ENCODE results near the gene TSR3. TPM values are rescaled to one million over a fixed set of nuclear protein-coding genes. Genes with fewer than 3 reads are reported as not detected.

Gene TSR3
- total RNA-seq, 1 experiment from 2014 or later, result 58.8 TPM

DNA sequence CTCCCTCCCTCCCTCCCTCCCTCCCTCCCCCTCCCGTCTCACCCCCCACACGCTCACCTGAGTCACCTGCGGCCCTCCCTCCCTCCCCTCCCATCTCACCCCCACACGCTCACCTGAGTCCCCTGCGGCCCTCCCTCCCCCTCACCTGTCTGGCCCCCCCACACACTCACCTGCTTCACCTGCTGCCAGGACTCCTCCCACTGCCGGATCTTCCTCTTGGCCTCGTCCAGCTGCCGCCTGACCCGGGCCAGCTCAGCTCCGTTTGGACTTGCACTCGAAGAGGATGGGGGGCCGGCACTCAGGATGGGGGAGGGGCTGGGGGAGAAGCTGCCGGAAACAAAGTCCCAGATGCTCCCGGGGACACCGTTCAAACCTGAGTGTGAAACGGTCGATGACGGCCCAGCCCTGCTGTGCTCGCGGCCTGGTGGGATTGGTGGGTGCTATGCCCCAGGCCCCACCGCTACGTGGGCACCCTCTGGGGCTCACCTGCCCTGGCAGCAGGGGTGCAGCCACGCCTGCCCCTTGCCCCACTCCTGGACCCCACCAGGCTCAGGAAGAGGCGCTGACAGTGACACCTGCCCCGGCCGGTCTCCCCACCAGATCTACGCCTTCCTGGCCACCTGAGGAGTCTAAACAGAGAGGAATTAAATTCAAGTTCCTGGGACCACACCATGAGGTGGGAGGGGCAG is 16.0 kb upstream of the TSR3 start:
- Histone ChIP-seq H3K9me3 (ENCODE audit: control insufficient read depth, low read depth, low read length) (no peaks in the 10 kb centered on the region), H3K4me1 (ENCODE audit: insufficient read depth, low read length) (no peaks in the 10 kb centered on the region), H4K91ac (ENCODE audit: insufficient read length, low read depth, low read length) (no peak overlapping the region), H2BK12ac (ENCODE audit: insufficient read length, low read depth, low read length) (no peak overlapping the region), H3K79me2 (ENCODE audit: insufficient read depth, low read length) (no peaks in the 10 kb centered on the region), H3K79me1 (ENCODE audit: insufficient read depth, low read depth, low read length, poor library complexity, severe bottlenecking) (no peaks in the 10 kb centered on the region), H3K4ac (ENCODE audit: low read depth, low read length) (no peak overlapping the region), H2BK20ac (ENCODE audit: low read depth, low read length, poor library complexity, severe bottlenecking) (no peak overlapping the region), H3K23me2 (ENCODE audit: insufficient read length, low read depth, low read length, poor library complexity, severe bottlenecking) (no peaks in the 10 kb centered on the region), H3K4me2 (ENCODE audit: insufficient read depth, insufficient read length, low read length) (no peak overlapping the region), H3K27ac (ENCODE audit: insufficient read length, low read depth, low read length) (no peak overlapping the region), H3K56ac (ENCODE audit: insufficient read length, low read depth, low read length) (no peak overlapping the region), H2AK5ac (ENCODE audit: insufficient read length, low read length) (no peak overlapping the region), H2BK15ac (ENCODE audit: low read depth, low read length) (no peak overlapping the region), H3T11ph (ENCODE audit: low read length) (no peak overlapping the region), H4K20me1 (ENCODE audit: control insufficient read depth, insufficient read depth, insufficient read length) (no peaks in the 10 kb centered on the region), H3K14ac (ENCODE audit: insufficient read depth, low read length) (no peak overlapping the region; the same call in 1 of the 2 replicates), H3K18ac (ENCODE audit: insufficient read length, low read depth, low read length) (no peak overlapping the region), H2BK120ac (ENCODE audit: low read depth, low read length, poor library complexity, severe bottlenecking) (no peak overlapping the region), H4K5ac (ENCODE audit: insufficient read length, low read depth, low read length) (no peak overlapping the region), H3K23ac (ENCODE audit: insufficient read length, low read depth, low read length) (no peak overlapping the region), H2BK5ac (ENCODE audit: insufficient read length, low read length) (no peak overlapping the region), H2AFZ (ENCODE audit: low read length) (no peak overlapping the region), H4K8ac (replicated peaks; ENCODE audit: insufficient read length, low read depth, low read length) (no peak overlapping the region), H3K27me3 (ENCODE audit: insufficient read depth, low read length) (no peaks in the 10 kb centered on the region), H3K9ac (ENCODE audit: extremely low read depth, insufficient read length, low read length) (no peak overlapping the region)
- no peaks in the 10 kb centered on the region for H3K27me3 Mint-ChIP-seq (ENCODE audit: low read depth)
- peaks cover 16 to 44% (median 36%) of the 10 kb centered on the region in 3 experiments; a peak in 6 of 7 replicates for H3K36me3 Mint-ChIP-seq (ENCODE audit: insufficient read depth in 1 of 3, low read depth in 3 of 3)
- TF ChIP-seq, protein P1, sequence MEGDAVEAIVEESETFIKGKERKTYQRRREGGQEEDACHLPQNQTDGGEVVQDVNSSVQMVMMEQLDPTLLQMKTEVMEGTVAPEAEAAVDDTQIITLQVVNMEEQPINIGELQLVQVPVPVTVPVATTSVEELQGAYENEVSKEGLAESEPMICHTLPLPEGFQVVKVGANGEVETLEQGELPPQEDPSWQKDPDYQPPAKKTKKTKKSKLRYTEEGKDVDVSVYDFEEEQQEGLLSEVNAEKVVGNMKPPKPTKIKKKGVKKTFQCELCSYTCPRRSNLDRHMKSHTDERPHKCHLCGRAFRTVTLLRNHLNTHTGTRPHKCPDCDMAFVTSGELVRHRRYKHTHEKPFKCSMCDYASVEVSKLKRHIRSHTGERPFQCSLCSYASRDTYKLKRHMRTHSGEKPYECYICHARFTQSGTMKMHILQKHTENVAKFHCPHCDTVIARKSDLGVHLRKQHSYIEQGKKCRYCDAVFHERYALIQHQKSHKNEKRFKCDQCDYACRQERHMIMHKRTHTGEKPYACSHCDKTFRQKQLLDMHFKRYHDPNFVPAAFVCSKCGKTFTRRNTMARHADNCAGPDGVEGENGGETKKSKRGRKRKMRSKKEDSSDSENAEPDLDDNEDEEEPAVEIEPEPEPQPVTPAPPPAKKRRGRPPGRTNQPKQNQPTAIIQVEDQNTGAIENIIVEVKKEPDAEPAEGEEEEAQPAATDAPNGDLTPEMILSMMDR (conservative IDR thresholded peaks at IDR 0.05), result no peak
- H3K4me3 Mint-ChIP-seq, result no peak overlapping the region
- DNase-seq, result no peak
- H3K4me1 Mint-ChIP-seq, result no peaks in the 10 kb centered on the region
- WGBS (ENCODE audit: extremely low coverage, insufficient read length, low lambda C conversion rate), result no CpG with 5 or more reads among the region's 27 CpGs
- H3K27ac Mint-ChIP-seq, result peak overlapping the region in 1 of 3 experiments; percentile 74; a peak in 1 of 7 replicates
- H3K9me3 Mint-ChIP-seq, result no peaks in the 10 kb centered on the region
